Measurements from ENCODE around the gene ANKRD40. TPM values are rescaled to one million over a fixed set of nuclear protein-coding genes. Genes with fewer than 3 reads are reported as not detected.

Gene ANKRD40
- total and polyA plus RNA-seq, 9 of the 15 experiments (the other 6 are each of a cell fraction or from before 2014, with no cell fraction given): 9.0 to 28.9 (median 27.7) TPM

- TF ChIP-seq HNRNPH1 (optimal IDR thresholded peaks at IDR 0.05; ENCODE audit: low read depth, low read length) (no peak), USF1 (CRISPR knock-in tag; IDR thresholded peaks at IDR 0.05) (no peak), CHAMP1 (IDR thresholded peaks at IDR 0.05) (0 out of 2 replicates have a peak, but pooled peaks have one; percentile 19), DIDO1 (tag; IDR thresholded peaks at IDR 0.05; ENCODE audit: low read depth) (no peak), RB1 (IDR thresholded peaks at IDR 0.05; ENCODE audit: low read depth) (no peak), DLX4 (CRISPR knock-in tag; IDR thresholded peaks at IDR 0.05) (no peak), SMC3 (conservative IDR thresholded peaks at IDR 0.05; ENCODE audit: insufficient read depth, low read depth, low read length) (no peak), FOXJ3 (CRISPR knock-in tag; IDR thresholded peaks at IDR 0.05) (no peak), ZNF449 (CRISPR knock-in tag; IDR thresholded peaks at IDR 0.05) (no peak), MEF2D (tag; conservative IDR thresholded peaks at IDR 0.05; ENCODE audit: low read depth) (no peak; the same call in 1 of the 2 replicates), ZFP1 (CRISPR knock-in tag; IDR thresholded peaks at IDR 0.05) (no peak), ERF (CRISPR knock-in tag; IDR thresholded peaks at IDR 0.05) (0 out of 2 replicates have a peak, but pooled peaks have one; percentile 11), BRD9 (IDR thresholded peaks at IDR 0.05; ENCODE audit: low read depth, partially characterized antibody) (peak; percentile 80), HSF4 (CRISPR knock-in tag; IDR thresholded peaks at IDR 0.05; ENCODE audit: borderline replicate concordance) (no peak), SMAD4 (CRISPR knock-in tag; conservative IDR thresholded peaks at IDR 0.05) (no peak), BDP1 (IDR thresholded peaks at IDR 0.05; ENCODE audit: insufficient read depth, insufficient read length) (no peak), ILK (tag; IDR thresholded peaks at IDR 0.05; ENCODE audit: borderline replicate concordance, low read depth) (no peak), MLLT1 (IDR thresholded peaks at IDR 0.05) (peak; percentile 51 to 53; a peak in 2 of 4 replicates), ZEB2 (IDR thresholded peaks at IDR 0.05) (no peak), GATA2 (CRISPR knock-in tag; IDR thresholded peaks at IDR 0.05) (0 out of 2 replicates have a peak, but pooled peaks have one; percentile 42), ARID1B (IDR thresholded peaks at IDR 0.05) (peak; percentile 44; the same call in 1 of the 2 replicates), ZNF431 (CRISPR knock-in tag; IDR thresholded peaks at IDR 0.05) (no peak)
Observed at GRCh38 chr17:50708050-50709000, 611 bp upstream of the ANKRD40 start (continued).
